ENCODE measurements around the gene CHEK2.
"Not testable (repeated sequence)": the region's sequence is repeated elsewhere in the genome, so short reads cannot be mapped to it uniquely, and the experiment has no call there.

The CHEK2 gene

DNA sequence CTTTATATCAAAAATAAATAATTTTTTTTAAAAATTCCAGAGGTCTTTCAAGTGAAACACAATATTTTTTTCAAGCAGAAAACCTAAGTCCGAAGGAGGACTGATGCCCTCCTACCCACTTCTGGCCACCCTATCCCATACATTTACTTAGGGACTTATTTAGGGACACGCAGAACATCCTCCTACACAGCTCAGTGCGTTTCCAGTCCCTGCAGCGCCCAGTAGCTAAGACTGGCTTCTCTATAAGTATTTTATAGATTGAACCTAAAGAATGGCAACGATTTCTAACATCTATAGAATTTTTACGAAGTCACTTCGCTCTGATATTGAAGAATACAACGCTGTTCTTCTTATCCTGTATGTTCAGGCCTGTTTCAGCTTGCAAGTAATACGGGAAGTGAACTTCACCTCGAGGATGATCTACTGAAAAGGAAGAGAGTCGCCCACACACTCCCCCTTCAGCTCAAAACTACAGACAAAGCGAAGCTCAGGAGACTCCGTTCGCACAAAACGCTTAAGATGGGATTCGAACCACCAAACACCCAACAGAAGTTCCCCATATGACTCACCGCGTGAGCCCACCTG is 328 bp downstream of the CHEK2 start:
- DNase-seq, result no peak

DNA sequence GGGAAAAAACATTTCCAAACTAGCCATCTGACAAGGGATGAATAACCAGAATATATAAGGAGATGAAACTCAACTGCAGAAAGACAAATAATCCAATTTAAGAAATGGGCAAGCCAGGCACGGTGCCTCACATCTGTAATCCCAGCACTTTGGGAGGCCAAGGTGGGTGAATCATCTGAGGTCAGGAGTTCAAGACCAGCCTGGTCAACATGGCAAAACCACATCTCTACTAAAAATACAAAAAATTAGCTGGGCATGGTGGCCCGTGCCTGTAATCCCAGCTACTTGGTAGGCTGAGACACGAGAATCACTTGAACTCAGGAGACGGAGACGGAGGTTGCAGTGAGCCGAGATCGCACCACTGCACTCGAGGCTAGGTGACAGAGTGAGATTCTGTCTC is 2.7 kb downstream of the CHEK2 start:
- not testable (repeated sequence) for DNase-seq

DNA sequence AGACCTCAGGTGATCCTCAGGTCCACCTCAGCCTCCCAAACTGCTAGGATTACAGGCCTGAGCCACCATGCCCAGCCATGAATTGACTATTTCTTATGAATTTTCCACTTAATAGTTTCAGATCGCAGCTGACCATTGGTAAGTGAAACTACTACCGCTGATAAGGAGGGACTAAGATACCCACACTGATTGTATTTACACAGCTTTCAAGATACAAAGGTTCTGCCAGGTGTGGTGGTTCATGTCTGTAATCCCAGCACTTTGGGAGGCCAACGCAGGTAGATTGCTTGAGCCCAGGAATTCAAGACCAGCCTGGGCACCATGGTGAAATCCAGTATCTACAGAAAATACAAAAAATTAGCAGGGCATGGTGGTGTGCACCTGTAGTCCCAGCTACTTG is 3.9 kb downstream of the CHEK2 start:
- DNase-seq, result no peak

- DNase-seq, result no peak
These were observed 5.1 kb downstream of the CHEK2 start for GRCh38 chr22:28736301-28737155.

DNA sequence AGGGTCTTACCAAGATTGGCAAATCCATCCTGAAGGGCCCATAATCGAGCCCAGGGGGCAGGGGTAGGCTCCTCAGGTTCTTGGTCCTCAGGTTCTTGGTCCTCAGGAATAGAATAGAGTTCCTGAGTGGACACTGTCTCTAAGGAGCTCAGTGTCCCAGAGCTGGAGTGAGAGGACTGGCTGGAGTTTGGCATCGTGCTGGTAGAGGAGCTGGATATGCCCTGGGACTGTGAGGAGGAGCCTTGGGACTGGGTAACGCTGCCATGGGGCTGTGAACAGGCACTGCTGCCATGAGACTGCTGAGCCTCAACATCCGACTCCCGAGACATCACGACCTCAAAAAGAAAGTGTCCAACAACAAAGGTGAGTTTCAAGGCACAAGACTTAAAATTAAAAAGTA is 7.2 kb downstream of the CHEK2 start:
- no peak for DNase-seq

- no peak for DNase-seq
These were observed 11.4 kb downstream of the CHEK2 start for GRCh38 chr22:28730179-28730578.

- DNase-seq, result no peak
These were observed 12.9 kb downstream of the CHEK2 start for GRCh38 chr22:28728621-28729313.

GRCh38 chr22:28728002-28728401 is 13.6 kb downstream of the CHEK2 start:
- no peak for DNase-seq

DNA sequence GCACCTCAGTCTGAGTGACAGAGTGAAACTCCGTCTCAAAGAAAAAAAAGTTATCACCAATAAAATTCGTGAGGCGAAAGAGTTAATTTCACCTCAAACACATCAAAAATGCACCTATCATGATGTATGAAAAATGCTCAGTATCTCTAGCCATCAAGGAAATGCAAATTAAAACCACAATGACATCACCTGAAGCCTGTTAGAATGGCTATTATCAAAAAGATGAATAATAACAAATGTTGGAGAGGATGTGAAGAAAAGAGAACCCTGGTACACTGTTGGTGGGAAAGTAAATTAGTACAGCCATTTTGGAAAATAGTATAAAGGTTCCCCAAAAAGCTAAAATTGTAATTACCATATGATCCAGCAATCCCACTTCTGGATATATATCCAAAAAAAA is 23.6 kb downstream of the CHEK2 start:
- no peak for DNase-seq

DNA sequence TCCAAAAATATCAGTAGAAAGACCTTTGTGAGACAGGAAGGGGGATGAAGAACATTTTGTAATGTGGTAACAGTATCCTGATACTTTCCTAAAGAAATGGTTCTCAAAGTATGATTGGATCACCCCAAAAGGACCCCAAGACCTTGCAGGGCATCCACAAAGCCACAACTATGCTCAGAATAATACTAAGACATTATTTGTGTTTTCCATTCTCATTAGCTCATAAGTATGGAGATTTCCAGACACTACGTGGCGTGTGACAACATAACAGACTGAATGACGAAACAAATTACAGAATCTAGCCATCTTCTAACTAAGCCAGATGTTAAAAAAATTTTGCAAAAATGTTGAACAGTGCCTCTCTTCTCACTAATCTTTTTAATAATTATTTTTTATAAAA is 24.9 kb downstream of the CHEK2 start:
- DNase-seq, result no peak

DNA sequence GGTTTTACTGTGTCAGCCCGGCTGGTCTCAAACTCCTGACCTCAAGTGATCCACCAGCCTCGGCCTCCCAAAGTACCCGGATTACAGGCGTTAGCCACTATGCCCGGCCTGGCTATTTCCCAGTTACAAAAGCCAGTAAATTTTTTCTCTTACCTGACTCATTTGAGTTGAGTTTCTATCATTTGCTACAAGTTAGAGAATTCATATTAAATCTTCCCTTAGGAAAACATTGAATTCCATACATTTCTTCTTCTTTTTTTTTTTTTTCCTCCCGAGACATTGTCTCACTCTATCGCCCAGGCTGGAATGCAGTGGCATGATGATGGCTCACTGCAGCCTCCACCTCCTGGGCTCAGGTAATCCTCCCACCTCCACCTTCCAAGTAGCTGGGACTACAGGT is 26.0 kb downstream of the CHEK2 start:
- DNase-seq, result no peak

DNA sequence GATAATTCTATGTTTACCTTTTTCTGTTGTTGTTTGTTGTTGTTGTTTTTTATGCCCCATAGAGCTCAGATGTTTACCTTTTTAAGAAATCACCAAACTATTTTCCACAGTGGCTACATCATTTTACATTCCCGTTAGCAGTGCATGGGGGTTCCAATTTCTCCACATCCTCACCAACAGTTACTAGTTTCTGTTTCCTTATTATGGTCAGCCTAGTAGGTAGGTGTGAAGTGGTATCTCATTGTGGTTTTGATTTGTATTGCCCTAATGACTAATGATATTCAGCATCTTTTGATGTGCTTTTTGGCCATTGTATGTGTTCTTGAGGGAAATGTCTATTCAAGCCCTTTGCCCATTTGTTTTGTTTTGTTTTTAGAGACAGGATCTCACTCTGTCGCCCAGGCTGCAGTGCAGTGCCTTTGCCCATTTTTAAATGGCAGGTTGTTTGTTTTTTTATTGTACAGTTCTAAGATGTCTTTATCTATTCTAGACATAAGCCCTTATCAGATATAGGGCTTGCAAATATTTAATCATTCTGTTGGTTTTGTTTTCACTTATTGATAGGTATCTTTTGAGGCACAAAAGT is 27.5 kb downstream of the CHEK2 start:
- DNase-seq, result peak; percentile 11

GRCh38 chr22:28711820-28712777 is 29.5 kb downstream of the CHEK2 start:
- no peak for DNase-seq

DNA sequence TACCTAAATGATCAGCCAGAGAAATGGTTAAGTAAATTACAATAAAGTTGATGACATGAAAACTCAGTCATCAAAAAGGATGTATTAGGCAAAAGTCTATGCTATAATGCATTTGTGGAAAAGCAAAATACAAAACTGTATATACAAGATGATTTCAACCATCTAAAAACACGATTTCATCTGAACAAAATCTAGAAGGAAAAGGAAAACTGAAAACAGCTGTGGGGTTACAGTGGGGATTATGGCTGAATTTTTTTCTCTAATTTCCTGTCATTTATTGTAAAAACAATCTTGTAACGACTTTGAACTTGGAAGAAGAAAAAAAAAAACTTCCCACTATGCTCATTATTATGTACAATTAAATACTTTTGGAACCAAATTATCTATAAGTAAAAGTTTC is 30.3 kb downstream of the CHEK2 start:
- no peak for DNase-seq

DNA sequence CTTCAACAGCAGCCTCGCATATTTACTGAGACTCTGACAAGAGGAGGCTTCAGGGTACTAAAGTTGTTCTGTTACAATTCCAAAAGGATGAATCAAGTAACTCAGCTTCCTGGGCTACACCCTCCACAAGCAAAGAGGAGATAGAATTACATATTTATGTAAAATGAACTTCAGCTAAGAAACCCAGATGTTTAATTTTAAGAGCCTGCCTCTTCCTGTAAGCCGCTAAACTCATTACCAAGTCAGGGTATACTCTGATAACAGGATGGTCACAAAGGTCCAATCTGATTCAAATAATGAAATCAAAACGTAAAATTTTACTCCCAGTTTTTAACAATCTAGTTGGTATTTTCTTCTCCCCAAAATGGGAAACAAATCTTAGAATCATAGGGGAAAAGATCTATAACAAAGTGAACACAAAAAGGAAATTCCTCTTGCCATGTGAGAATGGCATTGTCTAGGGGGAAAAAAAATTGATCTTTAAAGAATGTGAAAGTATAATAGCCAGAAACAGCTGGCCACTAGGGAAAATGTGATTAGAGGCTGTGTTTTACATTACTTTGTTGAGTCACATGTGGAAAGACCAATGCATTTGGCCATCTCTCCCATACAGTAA is 30.9 kb downstream of the CHEK2 start:
- DNase-seq, result no peak

GRCh38 chr22:28710107-28710506 is 31.5 kb downstream of the CHEK2 start:
- no peak for DNase-seq

- no peak for DNase-seq
These were observed 34.8 kb downstream of the CHEK2 start for GRCh38 chr22:28706845-28707244.

GRCh38 chr22:28703436-28703835 is 38.2 kb downstream of the CHEK2 start:
- no peak for DNase-seq

DNA sequence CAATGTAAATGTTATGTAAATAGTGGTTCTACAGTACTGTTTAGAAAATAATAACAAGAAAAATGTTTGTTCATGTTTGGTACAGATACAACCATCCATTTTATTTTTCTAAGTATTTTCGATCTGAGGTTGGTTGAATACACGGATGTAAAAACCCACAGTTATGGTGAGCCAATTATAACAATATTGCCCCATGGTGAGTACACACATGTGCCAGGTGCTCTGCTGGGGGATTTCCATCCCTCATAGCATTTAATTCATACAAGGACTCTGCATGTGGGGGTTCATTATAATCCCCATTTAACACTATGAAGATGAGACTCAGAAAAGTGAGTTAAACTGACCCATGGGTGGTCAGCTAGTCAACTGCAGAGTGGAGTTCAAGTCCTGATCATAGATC is 38.7 kb downstream of the CHEK2 start:
- no peak for DNase-seq

DNA sequence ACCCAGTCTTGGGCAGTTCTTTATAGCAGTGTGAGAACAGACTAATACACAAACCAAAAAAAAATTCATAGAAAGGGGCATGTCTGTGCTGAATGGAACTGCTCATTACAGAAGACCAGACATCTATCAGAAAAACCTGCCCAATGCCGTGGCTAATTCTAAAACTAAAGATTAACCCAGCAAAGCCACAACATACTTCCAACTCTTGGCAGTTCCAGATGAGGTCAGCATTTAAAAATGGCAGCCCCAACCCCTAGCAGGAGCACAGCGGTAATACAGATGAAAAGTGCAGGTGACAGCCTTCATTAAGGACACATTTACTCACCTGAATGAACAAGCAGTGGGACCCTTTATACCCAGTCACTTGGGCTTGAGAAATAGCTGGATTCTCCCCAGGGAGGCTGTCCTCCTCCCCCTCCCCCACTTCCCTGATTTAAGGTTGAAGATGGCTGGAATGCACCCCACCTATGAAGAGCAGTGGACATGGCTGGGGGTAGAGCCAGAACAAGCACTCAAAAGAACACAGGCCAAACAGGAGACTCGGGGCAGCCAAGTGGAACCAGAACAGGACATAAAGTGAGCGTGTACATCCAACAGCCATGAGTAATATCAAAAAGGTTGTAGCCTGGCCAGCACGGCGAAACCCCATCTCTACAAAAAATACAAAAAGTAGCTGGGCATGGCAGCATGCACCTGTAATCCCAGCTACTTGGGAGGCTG is 48.4 kb downstream of the CHEK2 start:
- DNase-seq, result not testable (repeated sequence)

DNA sequence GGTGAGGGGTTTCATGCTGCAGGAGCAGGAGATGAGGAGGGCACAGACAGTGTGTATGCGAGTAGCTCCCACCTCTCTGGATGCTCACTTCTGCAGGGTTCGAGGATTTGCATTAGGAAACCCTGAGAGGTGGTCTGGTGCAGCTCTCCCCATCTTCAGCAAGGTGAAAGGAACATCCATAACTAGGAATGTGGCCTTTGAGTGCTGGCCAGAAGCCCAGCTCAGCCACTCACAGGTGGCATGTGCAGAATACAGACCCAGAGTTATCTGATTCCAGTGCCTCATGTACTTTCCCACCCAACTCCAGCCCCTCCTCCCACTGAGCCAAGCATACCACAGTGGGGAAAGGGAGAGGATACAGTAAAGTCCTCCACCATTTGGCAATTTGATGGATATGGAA is 51.8 kb downstream of the CHEK2 start:
- not testable (repeated sequence) for DNase-seq
